ENCODE results near the gene C2.
"Not testable (repeated sequence)": the region's sequence is repeated elsewhere in the genome, so short reads cannot be mapped to it uniquely, and the experiment has no call there.

C2 gene

DNA sequence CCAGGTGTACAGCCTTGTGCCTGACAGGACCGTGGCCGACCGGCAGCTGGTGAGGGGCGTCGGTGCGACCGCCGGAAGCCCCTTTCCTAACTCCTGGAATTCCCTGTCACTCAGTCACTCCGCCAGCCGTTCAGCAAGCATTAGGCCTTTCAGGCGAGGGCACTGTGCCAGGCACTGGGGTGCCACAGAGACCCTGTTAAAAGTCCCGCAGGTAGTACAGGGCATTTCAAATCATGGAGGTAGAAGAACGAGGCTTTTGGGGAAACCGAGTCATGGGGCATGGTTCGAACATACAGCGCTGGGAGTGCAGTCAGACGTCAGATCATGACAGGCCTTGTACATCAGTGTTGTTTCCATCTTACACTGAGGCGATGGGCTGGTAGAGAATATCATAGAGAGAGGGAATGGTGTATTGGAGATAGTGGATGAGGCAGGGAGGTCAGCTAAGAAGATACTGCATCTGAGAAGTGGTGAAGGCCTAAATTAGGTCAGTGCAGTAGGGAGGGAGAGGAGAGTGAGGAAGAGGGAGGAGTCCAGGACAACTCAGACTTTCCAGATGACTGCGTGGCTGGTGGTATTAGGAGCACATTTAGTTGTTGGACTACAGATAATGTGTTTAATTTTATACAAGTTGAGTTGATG lies 45.3 kb downstream of the C2 start:
- TF ChIP-seq TCF12 (IDR thresholded peaks at IDR 0.05; ENCODE audit: low read depth) (no peak), RAD21 (IDR thresholded peaks at IDR 0.05; ENCODE audit: low read depth) (no peak; the same call in 1 of the 2 replicates), TEAD4 (IDR thresholded peaks at IDR 0.05) (no peak), TAF1 (IDR thresholded peaks at IDR 0.05; ENCODE audit: low read depth) (no peak), CREB1 (IDR thresholded peaks at IDR 0.05; ENCODE audit: low read depth) (no peak)
- TF ChIP-seq, protein P1, sequence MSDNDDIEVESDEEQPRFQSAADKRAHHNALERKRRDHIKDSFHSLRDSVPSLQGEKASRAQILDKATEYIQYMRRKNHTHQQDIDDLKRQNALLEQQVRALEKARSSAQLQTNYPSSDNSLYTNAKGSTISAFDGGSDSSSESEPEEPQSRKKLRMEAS (IDR thresholded peaks at IDR 0.05): no peak
- TF ChIP-seq, protein P2, sequence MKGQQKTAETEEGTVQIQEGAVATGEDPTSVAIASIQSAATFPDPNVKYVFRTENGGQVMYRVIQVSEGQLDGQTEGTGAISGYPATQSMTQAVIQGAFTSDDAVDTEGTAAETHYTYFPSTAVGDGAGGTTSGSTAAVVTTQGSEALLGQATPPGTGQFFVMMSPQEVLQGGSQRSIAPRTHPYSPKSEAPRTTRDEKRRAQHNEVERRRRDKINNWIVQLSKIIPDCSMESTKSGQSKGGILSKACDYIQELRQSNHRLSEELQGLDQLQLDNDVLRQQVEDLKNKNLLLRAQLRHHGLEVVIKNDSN (IDR thresholded peaks at IDR 0.05): no peak

DNA sequence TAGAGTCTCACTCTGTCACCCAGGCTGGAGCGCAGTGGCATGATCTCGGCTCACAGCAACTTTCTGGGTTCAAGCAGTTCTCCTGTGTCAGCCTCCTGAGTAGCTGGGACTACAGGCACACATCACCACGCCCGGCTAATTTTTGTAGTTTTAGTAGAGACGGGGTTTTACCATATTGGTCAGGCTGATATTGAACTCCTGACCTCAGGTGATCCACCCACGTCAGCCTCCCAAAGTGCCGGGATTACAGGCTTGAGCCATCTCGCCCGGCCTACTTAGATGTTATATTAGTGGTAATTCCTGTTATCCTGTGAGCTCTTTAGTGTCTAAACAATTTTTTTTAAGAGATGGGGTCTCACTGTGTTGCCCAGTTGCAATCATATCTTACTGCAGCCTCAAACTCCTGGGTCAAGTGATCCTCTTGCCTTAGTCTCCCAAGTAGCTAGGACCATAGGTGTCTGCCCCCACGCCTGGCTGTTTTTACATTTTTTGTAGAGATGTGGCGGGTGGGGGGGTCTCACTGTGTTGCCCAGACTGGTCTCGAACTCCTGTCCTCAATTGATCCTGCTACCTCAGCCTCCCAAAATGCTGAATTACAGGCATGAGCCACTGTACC lies 50.4 kb downstream of the C2 start:
- TF ChIP-seq, protein P2 (IDR thresholded peaks at IDR 0.05): no peak
- TF ChIP-seq EP300 (IDR thresholded peaks at IDR 0.05; ENCODE audit: borderline replicate concordance) (no peak), FOXM1 (IDR thresholded peaks at IDR 0.05; ENCODE audit: borderline replicate concordance, low read depth) (no peak), CEBPB (IDR thresholded peaks at IDR 0.05) (no peak), YY1 (IDR thresholded peaks at IDR 0.05; ENCODE audit: low read depth) (no peak), ZBTB7A (IDR thresholded peaks at IDR 0.05; ENCODE audit: low read depth) (no peak)

DNA sequence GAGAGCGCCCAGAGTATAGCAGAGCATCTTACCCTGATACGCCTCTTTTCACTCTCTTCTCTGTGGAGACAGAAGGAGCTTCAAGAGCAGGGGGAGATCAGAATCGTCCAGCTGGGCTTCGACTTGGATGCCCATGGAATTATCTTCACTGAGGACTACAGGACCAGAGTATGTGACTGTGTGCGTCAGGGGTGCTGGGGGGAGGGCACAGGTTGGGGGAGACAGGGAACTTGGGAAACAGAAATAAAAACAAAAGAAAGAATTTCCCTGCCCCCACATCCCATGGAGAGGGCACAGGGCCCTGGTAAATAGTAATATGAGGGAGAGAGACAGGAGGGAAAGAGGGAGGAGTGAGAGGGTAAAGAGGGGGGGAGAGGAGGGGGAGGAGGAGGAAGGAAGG lies 51.3 kb downstream of the C2 start:
- no peak for TF ChIP-seq EP300 (IDR thresholded peaks at IDR 0.05; ENCODE audit: borderline replicate concordance)
- TF ChIP-seq FOXM1 (IDR thresholded peaks at IDR 0.05; ENCODE audit: borderline replicate concordance, low read depth): no peak
- no peak for TF ChIP-seq EGR1 (IDR thresholded peaks at IDR 0.05)
- no peak for TF ChIP-seq NFIC (IDR thresholded peaks at IDR 0.05)
- no peak for TF ChIP-seq ZBTB7A (IDR thresholded peaks at IDR 0.05; ENCODE audit: low read depth)
- no peak for TF ChIP-seq YY1 (IDR thresholded peaks at IDR 0.05; ENCODE audit: low read depth)
- TF ChIP-seq RAD21 (IDR thresholded peaks at IDR 0.05; ENCODE audit: low read depth): no peak
- TF ChIP-seq TAF1 (IDR thresholded peaks at IDR 0.05; ENCODE audit: low read depth): no peak
- no peak for TF ChIP-seq TCF12 (IDR thresholded peaks at IDR 0.05; ENCODE audit: low read depth)
- TF ChIP-seq, protein P2 (IDR thresholded peaks at IDR 0.05): no peak

DNA sequence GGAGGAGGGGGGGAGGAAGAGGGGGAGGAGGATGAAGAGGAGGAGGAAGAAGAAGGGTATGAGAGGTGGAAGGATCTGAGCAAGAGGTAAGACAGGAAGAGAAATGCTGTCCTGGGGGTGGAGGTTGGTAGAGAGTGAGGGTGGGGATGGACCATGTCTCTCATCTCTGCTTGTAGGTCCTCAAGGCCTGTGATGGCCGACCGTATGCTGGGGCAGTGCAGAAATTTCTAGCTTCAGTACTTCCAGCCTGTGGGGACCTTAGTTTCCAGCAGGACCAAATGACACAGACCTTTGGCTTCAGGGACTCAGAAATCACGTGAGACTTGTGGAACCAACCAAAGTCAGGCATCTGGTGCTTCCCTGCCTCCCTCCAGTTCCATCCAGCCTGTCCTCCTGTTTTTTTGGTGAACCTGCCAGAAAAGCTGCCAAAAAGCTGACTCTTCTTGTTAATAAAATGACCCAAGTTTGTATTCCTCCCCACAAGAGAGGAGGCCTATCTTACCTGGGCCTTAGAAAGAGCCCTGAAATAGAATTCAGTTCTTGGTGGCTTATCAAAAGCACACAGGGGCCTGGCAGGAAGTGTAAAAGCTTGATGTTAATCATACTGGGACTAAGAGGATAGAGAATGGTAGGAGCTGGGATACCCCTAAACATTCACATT lies 51.9 kb downstream of the C2 start:
- TF ChIP-seq EGR1 (IDR thresholded peaks at IDR 0.05) (no peak), FOXM1 (IDR thresholded peaks at IDR 0.05; ENCODE audit: borderline replicate concordance, low read depth) (no peak), TAF1 (IDR thresholded peaks at IDR 0.05; ENCODE audit: low read depth) (no peak)

DNA sequence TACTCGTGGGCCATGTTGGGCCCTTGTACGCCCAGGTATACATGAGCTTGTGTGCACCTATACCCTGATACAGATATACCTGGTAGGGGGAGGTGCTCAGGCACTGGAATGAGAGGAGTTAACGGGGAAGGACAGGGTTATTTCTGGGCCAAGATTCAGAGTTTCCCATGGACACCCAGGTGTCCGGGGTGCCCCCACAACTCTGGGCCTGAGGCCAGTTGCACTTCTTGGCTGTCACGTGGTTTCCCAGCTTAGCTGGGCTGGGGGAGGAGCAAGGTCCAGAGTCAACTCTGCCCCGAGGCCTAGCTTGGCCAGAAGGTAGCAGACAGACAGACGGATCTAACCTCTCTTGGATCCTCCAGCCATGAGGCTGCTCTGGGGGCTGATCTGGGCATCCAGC lies 54.2 kb downstream of the C2 start, which contains the start of gene C4A:
Gene C4A (plus strand): TSS at position 314 of the 400 bp plus-strand sequence. CDS start 51 bp downstream, at position 365.
- TF ChIP-seq, protein P1 (IDR thresholded peaks at IDR 0.05): not testable (repeated sequence)
- TF ChIP-seq, protein P3, sequence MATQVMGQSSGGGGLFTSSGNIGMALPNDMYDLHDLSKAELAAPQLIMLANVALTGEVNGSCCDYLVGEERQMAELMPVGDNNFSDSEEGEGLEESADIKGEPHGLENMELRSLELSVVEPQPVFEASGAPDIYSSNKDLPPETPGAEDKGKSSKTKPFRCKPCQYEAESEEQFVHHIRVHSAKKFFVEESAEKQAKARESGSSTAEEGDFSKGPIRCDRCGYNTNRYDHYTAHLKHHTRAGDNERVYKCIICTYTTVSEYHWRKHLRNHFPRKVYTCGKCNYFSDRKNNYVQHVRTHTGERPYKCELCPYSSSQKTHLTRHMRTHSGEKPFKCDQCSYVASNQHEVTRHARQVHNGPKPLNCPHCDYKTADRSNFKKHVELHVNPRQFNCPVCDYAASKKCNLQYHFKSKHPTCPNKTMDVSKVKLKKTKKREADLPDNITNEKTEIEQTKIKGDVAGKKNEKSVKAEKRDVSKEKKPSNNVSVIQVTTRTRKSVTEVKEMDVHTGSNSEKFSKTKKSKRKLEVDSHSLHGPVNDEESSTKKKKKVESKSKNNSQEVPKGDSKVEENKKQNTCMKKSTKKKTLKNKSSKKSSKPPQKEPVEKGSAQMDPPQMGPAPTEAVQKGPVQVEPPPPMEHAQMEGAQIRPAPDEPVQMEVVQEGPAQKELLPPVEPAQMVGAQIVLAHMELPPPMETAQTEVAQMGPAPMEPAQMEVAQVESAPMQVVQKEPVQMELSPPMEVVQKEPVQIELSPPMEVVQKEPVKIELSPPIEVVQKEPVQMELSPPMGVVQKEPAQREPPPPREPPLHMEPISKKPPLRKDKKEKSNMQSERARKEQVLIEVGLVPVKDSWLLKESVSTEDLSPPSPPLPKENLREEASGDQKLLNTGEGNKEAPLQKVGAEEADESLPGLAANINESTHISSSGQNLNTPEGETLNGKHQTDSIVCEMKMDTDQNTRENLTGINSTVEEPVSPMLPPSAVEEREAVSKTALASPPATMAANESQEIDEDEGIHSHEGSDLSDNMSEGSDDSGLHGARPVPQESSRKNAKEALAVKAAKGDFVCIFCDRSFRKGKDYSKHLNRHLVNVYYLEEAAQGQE (IDR thresholded peaks at IDR 0.05; ENCODE audit: low read depth): not testable (repeated sequence)
- not testable (repeated sequence) for TF ChIP-seq EP300 (IDR thresholded peaks at IDR 0.05; ENCODE audit: borderline replicate concordance)
